ENCODE data around the gene EVPL.

Gene EVPL

DNA sequence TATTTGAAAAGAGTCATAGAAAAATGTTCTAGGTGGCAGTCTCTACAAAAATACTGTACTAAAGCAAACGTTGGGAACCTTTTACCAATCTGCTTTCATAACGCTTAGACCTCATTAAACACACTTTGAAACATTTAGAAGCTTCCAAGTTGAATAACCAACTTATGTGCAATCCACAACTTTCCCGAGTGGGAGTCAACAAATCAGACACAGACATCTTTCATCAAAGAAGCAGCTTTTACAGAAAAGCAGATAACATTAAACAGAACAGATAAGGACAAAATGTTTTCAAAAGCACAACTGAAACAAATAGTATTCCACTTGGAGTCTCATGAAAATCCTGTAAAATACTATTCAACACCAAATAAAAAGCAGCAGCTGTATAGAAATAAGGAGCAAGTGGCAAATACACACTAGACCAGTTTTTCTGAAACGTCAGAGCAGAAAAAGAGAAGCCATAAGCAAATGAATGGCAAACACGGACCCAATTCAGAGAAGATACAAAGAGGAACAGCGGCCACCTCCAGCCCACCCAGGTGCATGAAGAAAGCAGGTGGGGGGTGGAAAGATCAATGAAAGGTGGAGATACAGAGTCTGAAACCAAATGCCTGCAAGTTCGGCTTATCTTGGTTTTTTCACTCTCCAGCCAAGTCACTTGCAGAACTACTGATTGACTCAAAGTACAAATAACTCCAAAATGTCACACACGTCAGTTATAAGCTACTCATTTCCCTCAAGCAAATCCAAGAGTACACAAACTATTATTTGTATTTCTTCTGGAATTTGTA, 67.9 kb downstream of the EVPL start:
- no peak for DNase-seq (ENCODE audit: low read depth)

All from activated T-helper 9 cell treated with anti-CD3 and anti-CD28 coated beads, Interleukin-2, amount 50 U/mL, for 16 hours (primary cell).